GM19463 (cell line): Measurements from ENCODE around the gene SOS2.
A peak's percentile ranks its signal among the peaks of the same experiment; 100 is the strongest.
"Not testable (repeated sequence)": the region's sequence is repeated elsewhere in the genome, so short reads cannot be mapped to it uniquely, and the experiment has no call there.

ENCODE experiments used
- ATAC-seq: cut with Tn5 transposase; IDR thresholded peaks from one replicate; pipeline ENCODE4 v1.9.1; 2021; ENCODE audit warnings: mild to moderate bottlenecking, moderate library complexity; ENCODE audit not compliant: unreplicated experiment

The SOS2 gene

GRCh38 chr14:50086321-50086711, 145.1 kb downstream of the SOS2 start:
- no peak for ATAC-seq

GRCh38 chr14:50085570-50086320, 145.6 kb downstream of the SOS2 start:
- peak; percentile 36 for ATAC-seq

- no peak for ATAC-seq
These were observed 146.7 kb downstream of the SOS2 start for GRCh38 chr14:50084666-50085065.

GRCh38 chr14:50083467-50084337, 147.7 kb downstream of the SOS2 start:
- ATAC-seq, result peak; percentile 37

- ATAC-seq, result peak; percentile 63
These were observed 148.5 kb downstream of the SOS2 start for GRCh38 chr14:50082784-50083466.

GRCh38 chr14:50082308-50082742, 149.1 kb downstream of the SOS2 start:
- no peak for ATAC-seq

GRCh38 chr14:50079103-50079502, 152.3 kb downstream of the SOS2 start:
- not testable (repeated sequence) for ATAC-seq

GRCh38 chr14:50073663-50074062, 157.7 kb downstream of the SOS2 start:
- not testable (repeated sequence) for ATAC-seq

GRCh38 chr14:50072395-50072794, 159.0 kb downstream of the SOS2 start:
- ATAC-seq, result no peak

GRCh38 chr14:50070840-50071548, 160.4 kb downstream of the SOS2 start:
- ATAC-seq, result peak; percentile 57

GRCh38 chr14:50070230-50070629, 161.1 kb downstream of the SOS2 start:
- ATAC-seq, result no peak

- ATAC-seq, result no peak
These were observed 162.1 kb downstream of the SOS2 start for GRCh38 chr14:50069325-50069724.

GRCh38 chr14:50068496-50068895, 162.9 kb downstream of the SOS2 start:
- no peak for ATAC-seq

- ATAC-seq, result no peak
These were observed 163.5 kb downstream of the SOS2 start for GRCh38 chr14:50067723-50068495.
